Testis (tissue), 2 donors: ENCODE results near the gene SNTG2.

Experiments
- POLR2A ChIP-seq: fragments of 450-650 bp; IDR thresholded peaks from one replicate; pipeline ENCODE4 v1.6.1; 2017; ENCODE audit warnings: antibody characterized with exemption, mild to moderate bottlenecking, moderate library complexity
- TF ChIP-seq, protein P1 (sequence below), 3 experiments: fragments of 450-650 bp in 2 of 3; fragments of 200-600 bp in 1 of 3; sonication (generic) in 1 of 3; IDR thresholded peaks; one replicate each; pipeline ENCODE4 v1.5.1; 2016 to 2019; ENCODE audit warnings: antibody characterized with exemption in 3 of 3, mild to moderate bottlenecking in 2 of 3, moderate library complexity in 1 of 3

DNA sequence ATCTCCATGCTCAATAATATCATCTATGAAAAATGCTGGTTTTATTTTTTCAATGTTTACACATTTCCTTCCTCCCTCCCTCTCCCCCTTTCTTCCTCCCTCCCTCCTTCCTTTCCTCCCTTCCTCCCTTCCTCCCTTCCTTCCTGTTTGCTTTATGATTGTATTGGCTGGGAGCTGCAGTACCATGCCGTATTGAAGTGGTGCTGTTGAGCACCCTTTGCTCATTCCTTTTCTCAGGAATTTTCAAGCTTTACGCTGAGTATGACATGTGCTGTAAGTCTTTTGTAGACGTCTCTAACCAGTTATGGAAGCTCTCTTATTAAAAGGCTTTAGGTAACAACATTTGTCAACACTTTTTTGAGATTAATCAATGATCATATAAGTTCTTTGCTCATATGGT lies 100.4 kb downstream of the SNTG2 start:
- TF ChIP-seq, protein P1, sequence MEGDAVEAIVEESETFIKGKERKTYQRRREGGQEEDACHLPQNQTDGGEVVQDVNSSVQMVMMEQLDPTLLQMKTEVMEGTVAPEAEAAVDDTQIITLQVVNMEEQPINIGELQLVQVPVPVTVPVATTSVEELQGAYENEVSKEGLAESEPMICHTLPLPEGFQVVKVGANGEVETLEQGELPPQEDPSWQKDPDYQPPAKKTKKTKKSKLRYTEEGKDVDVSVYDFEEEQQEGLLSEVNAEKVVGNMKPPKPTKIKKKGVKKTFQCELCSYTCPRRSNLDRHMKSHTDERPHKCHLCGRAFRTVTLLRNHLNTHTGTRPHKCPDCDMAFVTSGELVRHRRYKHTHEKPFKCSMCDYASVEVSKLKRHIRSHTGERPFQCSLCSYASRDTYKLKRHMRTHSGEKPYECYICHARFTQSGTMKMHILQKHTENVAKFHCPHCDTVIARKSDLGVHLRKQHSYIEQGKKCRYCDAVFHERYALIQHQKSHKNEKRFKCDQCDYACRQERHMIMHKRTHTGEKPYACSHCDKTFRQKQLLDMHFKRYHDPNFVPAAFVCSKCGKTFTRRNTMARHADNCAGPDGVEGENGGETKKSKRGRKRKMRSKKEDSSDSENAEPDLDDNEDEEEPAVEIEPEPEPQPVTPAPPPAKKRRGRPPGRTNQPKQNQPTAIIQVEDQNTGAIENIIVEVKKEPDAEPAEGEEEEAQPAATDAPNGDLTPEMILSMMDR (IDR thresholded peaks at IDR 0.05): no peak
- TF ChIP-seq POLR2A: no peak
